ENCODE results near the gene SEMA5B.

- TF ChIP-seq CTCF (IDR thresholded peaks at IDR 0.05; ENCODE audit: insufficient read depth, low read depth, low read length) (no peak), EZH2 (IDR thresholded peaks at IDR 0.05; ENCODE audit: insufficient read depth, low read length) (peak; percentile 98)
Measured at GRCh38 chr3:123027292-123028232, at the start of gene SEMA5B.
